ENCODE results near the gene POU3F3. TPM values are rescaled to one million over a fixed set of nuclear protein-coding genes. Genes with fewer than 3 reads are reported as not detected.

The POU3F3 gene
- total and polyA plus RNA-seq, 2 of the 8 experiments (the other 6 are each of a cell fraction or from before 2014, with no cell fraction given): 0.09 TPM; not detected in 1

DNA sequence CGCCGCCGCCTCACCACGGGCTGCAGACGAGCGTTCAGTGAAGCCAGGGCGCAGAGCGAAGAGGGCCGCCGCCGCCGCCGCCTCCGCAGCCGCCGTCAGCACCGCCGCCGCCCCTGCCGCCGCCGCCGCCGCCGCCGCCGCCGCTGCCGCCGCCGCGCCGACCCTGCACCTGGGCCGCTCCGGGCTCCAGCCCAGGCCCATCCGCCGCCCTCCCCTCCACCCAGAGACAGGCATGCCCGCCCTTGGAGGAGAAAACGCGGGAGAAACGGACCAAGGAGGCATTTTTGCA is 3.0 kb downstream of the POU3F3 start:
- DNase-seq (ENCODE audit: low read depth in 1 of 2, low spot score in 2 of 2): no peak
- H2AFZ ChIP-seq (ENCODE audit: low read length): no peak overlapping the region
- H4K5ac ChIP-seq (ENCODE audit: insufficient read length, low read depth, low read length): no peak overlapping the region
- H3K23ac ChIP-seq (ENCODE audit: insufficient read length): no peak overlapping the region
- H2BK20ac ChIP-seq (ENCODE audit: low read length): no peak overlapping the region
- no peak overlapping the region for H2BK12ac ChIP-seq (ENCODE audit: low read depth, low read length)
- no peak overlapping the region for H3K27ac ChIP-seq (ENCODE audit: low read depth, low read length)
- POLR2A ChIA-PET (ENCODE audit: partially characterized antibody): interaction anchor here (0.7 to 1.4 kb wide), 2 partner anchors 12 to 20 kb away, joined by 3 read pairs; no protein-coding TSS in a partner anchor
- H2BK15ac ChIP-seq (ENCODE audit: low read length): no peak overlapping the region
- no peak for FAIRE-seq
- CTCF ChIA-PET (ENCODE audit: partially characterized antibody): interaction anchor here (0.6 to 1.9 kb wide), 4 partner anchors 10 to 109 kb away, joined by 3 to 5 read pairs (median 4); no protein-coding TSS in a partner anchor
- H3K4me3 ChIP-seq (ENCODE audit: extremely low read depth in 1 of 4, insufficient read depth in 2 of 4, low read depth in 3 of 4, low read length in 4 of 4): peak overlapping the region in 3 of 4 experiments; percentile 1 to 46 (median 22); a peak in 4 of 8 replicates
- H3K18ac ChIP-seq (ENCODE audit: extremely low read depth, low read length): no peak overlapping the region; the same call in 1 of the 2 replicates
- H3K23me2 ChIP-seq (ENCODE audit: low read depth, low read length): peaks cover 10% of the 10 kb centered on the region; the same call in 1 of the 2 replicates
- no peak for TF ChIP-seq EZH2 (IDR thresholded peaks at IDR 0.05; ENCODE audit: low read depth, low read length, severe bottlenecking)
- no peak for TF ChIP-seq SAP30 (IDR thresholded peaks at IDR 0.05; ENCODE audit: insufficient read depth, insufficient replicate concordance, low read length)
- no peak for TF ChIP-seq RNF2 (IDR thresholded peaks at IDR 0.05; ENCODE audit: borderline replicate concordance, low read depth, low read length, missing control alignments, poor library complexity, severe bottlenecking)
- no peak for TF ChIP-seq MAFK (IDR thresholded peaks at IDR 0.05; ENCODE audit: low read depth, low read length)
- TF ChIP-seq, protein P1, sequence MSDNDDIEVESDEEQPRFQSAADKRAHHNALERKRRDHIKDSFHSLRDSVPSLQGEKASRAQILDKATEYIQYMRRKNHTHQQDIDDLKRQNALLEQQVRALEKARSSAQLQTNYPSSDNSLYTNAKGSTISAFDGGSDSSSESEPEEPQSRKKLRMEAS (IDR thresholded peaks at IDR 0.05): no peak
- TF ChIP-seq HDAC6 (IDR thresholded peaks at IDR 0.05; ENCODE audit: low read depth, low read length): no peak
- TF ChIP-seq EGR1 (IDR thresholded peaks at IDR 0.05; ENCODE audit: borderline replicate concordance, low read depth, low read length): 0 out of 2 replicates have a peak, but pooled peaks have one; percentile 0
- H3K79me2 ChIP-seq (ENCODE audit: control insufficient read depth in 1 of 2, insufficient read depth in 2 of 2, low read length in 2 of 2): no peaks in the 10 kb centered on the region
- H2BK5ac ChIP-seq (ENCODE audit: low read depth, low read length): no peak overlapping the region
- no peak overlapping the region for H3K56ac ChIP-seq (replicated peaks; ENCODE audit: insufficient read length, low read depth, low read length)
- H3K9me3 ChIP-seq (ENCODE audit: insufficient read depth in 2 of 2, low read depth in 1 of 2, low read length in 1 of 2): no peaks in the 10 kb centered on the region
- WGBS, 2 experiments (ENCODE audit: extremely low coverage in 1 of 2, insufficient coverage in 1 of 2, insufficient read length in 1 of 2, insufficient replicate concordance in 2 of 2, low coverage in 1 of 2, low lambda C conversion rate in 2 of 2, missing lambda C conversion rate in 1 of 2): 3% methylated on average over 15 of the region's 41 CpGs; no CpG with 5 or more reads in 1 of the 2 experiments
- no peak overlapping the region for H3K9ac ChIP-seq (replicated peaks in 1 of 4; ENCODE audit: extremely low read depth in 1 of 4, low read depth in 3 of 4, low read length in 3 of 4)
- H4K91ac ChIP-seq (replicated peaks; ENCODE audit: insufficient read length, low read length): no peak overlapping the region
- no peak overlapping the region for H4K8ac ChIP-seq (ENCODE audit: extremely low read depth, insufficient read depth, low read length)
- no peaks in the 10 kb centered on the region for H3K79me1 ChIP-seq (ENCODE audit: low read depth, low read length)
- H3K4me2 ChIP-seq (ENCODE audit: insufficient read depth in 1 of 2, low read depth in 2 of 2, low read length in 2 of 2): peak overlapping the region; percentile 61 to 62
- no peak overlapping the region for H2BK120ac ChIP-seq (replicated peaks; ENCODE audit: low read depth, low read length)
- peaks cover 10 to 27% (median 12%) of the 10 kb centered on the region in 4 experiments; a peak in 6 of 7 replicates for H3K4me1 ChIP-seq (replicated peaks in 1 of 4; ENCODE audit: control insufficient read depth in 3 of 4, insufficient read depth in 4 of 4, low read length in 3 of 4)
- H2AK5ac ChIP-seq (ENCODE audit: low read depth, low read length): no peak overlapping the region
- no peak overlapping the region for H3K14ac ChIP-seq (ENCODE audit: insufficient read length)
- H3K36me3 ChIP-seq (ENCODE audit: control insufficient read depth in 2 of 4, insufficient read depth in 4 of 4, low read length in 3 of 4): peaks cover 0 to 4% (median 0%) of the 10 kb centered on the region in 4 experiments; a peak in 1 of 8 replicates
- H4K20me1 ChIP-seq (replicated peaks in 1 of 2; ENCODE audit: control insufficient read depth in 1 of 2, insufficient read depth in 2 of 2, low read length in 2 of 2): peaks cover 9 to 13% of the 10 kb centered on the region in 2 experiments
- H3K4ac ChIP-seq (replicated peaks; ENCODE audit: insufficient read length, low read depth, low read length): no peak overlapping the region
- peaks cover 62 to 85% (median 71%) of the 10 kb centered on the region in 4 experiments for H3K27me3 ChIP-seq (replicated peaks in 1 of 4; ENCODE audit: control insufficient read depth in 3 of 4, extremely low read depth in 1 of 4, insufficient read depth in 3 of 4, low read length in 3 of 4)
